GM21360 (cell line): ENCODE results near the gene PRKAG2.

Experiments
- ATAC-seq: cut with Tn5 transposase; IDR thresholded peaks from one replicate; pipeline ENCODE4 v1.9.1; 2021; ENCODE audit warnings: mild to moderate bottlenecking, moderate library complexity; ENCODE audit not compliant: unreplicated experiment

The PRKAG2 gene

DNA sequence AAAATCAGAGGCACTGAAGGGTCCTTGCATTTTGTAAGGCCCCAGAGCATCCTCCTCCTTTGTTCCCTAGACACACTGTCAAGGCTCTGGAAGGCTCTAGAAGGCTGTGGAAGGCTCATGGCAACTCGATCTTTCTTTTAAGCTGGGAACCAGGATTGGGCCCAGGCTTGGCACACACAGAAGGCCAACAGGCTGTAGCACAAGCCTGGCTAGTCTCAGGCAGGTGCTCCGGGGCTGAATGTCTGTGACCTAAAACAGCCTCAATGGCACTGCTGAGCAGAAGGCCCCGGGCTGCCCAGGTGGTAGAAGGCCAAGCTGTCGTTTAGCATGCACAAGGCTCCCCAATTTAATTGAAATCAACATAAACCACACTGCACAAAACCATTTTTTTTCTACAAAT lies 55.7 kb downstream of the PRKAG2 start:
- ATAC-seq: no peak

DNA sequence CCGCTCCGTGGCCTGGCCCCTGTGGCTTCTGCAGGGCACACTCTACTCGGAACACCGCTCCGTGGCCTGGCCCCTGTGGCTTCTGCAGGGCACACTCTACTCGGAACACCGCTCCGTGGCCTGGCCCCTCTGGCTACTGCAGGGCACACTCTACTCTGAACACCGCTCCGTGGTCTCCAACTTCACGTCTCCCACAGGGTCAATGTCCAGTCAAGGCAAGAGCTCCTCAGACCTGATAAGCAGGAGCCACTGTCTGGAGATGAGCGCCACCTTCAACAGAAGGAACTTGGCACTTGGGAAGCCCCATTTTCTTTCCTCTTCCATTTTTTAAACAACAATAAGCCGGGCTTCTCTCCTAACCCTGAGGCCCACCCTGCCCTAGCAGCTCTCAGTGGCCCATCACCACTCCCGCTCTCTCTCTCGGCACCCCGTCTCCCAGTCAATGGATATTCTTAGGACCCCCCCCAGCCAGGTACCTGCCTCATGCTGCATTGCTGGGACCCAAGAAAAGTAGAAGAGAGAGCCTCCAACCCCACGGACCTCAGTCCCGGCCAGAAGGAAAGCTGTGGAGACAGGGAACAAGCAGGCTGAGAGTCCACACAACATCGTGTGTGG lies 56.3 kb downstream of the PRKAG2 start:
- no peak for ATAC-seq

DNA sequence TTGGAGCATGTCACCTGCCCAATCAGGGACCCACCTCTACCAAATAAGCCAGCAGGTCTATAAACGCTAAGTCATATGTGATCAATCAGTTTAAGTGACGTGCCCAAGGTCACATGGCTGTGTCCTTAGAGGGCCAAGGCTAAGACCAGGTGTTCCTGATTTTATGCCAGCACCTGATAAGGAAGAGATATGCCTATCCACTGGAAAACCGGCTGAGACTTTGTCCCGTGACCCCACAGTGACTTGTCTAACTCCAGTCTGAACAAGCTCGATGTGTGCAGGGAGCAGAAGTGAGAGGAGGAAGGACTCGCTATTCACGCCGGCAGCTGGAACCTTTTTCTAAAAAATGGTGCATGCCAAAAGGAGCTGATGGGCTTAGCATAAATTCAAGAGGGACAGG lies 57.0 kb downstream of the PRKAG2 start:
- no peak for ATAC-seq

DNA sequence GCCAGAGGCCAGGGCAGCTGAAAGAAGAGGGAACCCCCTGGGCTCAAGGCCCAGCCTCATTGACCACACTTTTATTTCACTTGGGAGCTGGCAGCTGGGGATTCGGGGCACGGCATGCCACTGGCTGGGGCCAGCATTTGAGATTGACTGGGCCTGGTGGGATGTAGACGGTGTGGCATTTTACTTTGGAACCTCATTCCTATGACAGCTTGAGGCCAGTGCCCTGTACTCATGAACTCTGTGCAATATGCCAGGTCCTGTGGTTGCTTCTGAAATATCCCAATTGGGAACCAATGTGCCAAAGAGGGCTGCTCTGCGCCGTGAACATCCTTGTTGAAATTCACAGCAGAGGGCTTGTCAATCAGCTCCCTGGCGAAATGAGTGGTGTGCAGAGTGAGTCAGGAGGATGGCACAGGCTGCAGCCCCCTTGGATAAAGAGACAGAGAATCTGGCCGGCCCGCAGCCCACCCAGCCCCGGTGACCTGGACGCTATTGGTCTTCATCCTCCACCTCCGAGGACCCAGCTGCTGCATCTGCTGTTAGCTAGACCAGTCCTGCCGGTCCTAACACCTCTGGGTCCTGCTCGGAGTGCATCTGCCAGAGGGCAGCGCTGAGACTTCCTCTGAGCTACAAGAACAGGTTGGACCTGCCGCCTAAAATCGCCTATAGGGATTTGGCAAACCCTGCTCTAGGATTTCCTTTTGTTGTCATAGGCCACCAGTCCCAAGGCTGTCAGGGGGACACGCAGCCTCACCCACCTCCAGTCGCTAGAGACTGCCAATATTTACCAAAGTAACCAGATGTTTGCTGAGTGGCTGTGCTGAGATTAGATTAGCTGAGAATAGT lies 58.0 kb downstream of the PRKAG2 start:
- no peak for ATAC-seq

DNA sequence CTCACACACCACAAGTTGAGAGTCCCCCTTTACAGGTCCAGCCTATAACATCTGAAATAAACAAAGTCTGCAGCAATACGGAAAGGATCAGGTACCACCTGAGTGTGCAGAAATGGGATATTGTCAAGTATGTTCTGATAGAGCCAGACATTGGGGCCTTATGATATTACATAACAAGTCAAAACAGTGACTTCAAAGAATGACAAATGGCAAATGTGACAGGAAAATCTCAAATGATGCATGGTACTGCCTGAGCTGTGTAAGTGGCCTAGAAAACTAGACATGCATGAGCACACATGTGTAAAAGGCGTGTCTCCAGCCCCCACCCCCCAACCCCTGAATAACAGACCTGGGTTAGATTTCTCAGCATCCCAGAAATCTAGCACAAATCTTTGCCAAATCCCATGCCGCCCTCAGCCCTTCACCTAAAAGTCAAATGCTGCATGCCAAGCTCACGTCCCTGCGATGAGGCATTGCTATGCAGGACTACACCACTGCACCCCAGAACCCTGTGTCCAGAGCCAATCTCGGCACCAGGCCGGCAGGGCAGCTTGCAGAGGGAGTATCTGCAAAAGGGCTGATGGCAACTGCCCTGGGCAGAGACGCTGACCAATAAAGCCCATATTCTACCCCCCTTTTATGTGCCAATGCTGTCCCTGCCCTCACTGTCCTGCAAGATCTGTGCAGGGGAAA lies 58.8 kb downstream of the PRKAG2 start:
- no peak for ATAC-seq

DNA sequence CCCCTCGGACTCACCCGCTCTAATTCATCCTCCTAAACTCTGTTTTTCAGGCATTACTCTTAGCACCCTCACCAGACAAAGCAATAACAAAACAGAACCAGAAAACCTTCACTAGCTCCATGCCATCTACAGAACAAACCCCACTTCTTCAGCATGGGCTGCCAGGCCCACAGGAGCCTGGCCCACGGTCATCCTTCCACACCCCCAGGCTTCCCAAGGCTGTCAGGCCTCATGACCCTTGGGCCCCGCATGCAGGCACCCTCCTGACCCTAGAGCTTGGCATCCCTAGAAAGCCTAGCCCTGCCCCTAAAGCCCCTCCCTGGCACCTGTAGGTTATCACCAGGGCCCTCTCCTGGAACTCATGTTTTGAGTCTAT lies 59.6 kb downstream of the PRKAG2 start:
- ATAC-seq: no peak

DNA sequence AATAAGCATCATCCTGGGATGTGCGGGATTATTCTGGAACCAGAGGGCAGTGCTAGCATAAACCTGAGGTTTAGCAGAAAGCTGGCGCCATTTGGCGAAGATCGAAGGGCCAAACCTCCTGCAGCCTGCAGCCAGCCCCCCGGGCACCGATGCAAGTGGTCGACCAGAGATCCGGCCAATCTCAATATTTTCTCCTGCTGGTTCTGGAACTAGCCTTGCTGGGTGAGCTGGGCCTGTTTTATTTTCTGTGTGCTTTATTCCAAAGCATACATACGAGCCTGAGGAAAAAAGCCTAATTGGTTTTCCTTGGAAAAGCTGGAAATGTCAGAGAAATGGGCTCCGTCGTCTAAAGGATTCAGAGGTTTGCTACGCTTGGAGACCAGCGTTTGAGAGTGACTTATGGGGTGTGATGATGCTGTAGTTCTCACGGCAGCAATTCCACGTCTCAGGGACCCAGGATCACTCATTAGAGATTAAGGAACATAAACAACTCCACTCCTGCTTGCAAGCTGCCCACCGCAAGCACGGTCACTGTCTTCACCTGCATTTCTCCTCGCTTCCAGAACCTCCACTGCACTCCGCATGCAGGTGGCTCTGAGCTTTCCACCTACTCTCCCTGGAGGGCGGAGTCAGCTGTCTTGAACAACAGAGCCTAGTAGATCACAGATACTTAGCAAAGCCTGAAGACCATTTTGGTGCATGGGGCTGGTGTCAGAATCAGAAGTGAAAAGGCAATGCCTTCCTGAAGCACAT lies 60.2 kb downstream of the PRKAG2 start:
- no peak for ATAC-seq

DNA sequence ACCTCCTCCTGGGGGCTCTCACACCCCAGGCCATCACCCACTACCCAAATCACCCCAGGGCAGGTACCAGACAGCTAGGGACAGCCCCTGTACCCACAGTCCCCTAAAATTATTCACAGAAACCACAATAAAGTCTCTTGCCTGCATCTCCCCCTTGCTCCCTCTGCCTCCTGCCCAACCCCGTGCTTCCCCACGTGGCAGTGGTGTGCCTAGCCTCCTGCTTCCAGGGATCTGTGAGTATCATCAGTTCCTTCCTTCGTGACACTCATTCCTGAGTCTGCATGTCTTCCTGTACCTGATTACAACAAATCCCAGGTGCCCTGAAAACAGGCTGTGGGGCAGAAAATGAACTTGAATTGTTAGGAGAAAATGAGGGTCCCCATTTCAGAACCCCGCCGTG lies 61.5 kb downstream of the PRKAG2 start:
- ATAC-seq: no peak

DNA sequence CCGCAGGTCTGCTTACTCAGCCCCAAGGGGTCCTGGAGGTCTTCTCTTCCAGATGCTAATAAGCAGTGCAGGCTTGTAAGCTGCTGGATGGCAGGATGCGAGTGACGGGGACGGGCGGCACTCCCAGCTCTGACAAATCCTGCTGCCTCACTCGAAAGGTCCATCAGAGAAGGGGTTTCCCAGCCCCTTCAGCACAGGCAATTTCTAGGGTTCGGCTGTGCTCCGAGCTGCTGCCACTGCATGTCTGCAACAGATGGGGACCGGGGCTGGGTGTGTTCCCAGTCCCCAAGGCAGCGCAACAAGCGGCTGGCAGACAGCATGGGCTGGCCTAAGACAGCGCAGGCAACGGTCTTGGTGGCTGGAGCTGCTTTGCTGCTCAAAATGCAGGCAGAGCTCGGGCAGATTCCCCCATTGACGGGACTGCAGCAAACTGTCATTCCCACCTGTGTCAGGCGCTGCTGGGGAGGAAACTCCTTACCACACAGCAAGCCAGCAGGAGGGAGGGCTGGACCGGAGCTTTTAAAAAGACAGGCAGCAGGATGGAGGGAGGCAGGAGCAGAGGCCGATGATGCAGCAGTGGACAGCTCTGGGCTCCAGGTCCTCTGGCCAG lies 62.4 kb downstream of the PRKAG2 start:
- no peak for ATAC-seq

DNA sequence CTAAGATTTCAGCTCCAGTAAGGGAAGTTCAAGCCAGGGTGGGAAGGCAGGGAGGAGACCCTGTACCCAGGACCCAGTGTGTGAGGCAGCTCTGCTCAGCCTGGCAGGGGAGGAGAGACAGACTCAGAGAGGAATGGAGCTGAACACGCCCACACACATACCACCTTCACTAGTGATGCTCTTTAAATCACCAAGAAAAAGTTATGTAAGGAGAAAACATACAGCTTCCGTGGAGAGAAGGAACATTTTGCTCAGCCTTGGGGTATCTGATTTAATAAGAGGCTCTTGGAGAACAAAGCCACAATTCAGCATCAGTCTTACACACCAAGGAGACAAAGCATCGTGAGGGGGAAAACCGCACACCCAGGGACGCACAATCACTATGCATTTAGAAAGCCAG lies 62.9 kb downstream of the PRKAG2 start:
- ATAC-seq: no peak

DNA sequence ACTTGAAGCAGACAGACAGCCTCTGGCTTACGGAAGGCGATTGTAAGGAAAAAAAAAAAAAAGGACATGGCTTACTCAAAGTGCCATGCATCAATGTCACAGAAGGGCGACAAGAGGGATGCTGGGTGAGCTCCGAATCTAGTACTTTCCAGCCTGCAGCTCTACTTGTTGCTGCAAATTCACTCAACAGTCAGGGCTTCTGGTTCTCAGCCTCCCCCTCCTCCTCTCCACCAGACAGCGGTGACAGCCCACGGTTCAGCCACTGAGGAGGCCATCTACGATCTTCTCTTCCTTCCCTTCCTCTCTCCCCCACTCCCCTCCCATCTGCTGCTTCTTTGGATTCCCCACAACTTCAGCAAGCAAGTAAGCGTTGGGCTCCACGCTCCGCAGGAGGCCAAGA lies 63.5 kb downstream of the PRKAG2 start:
- ATAC-seq: no peak

DNA sequence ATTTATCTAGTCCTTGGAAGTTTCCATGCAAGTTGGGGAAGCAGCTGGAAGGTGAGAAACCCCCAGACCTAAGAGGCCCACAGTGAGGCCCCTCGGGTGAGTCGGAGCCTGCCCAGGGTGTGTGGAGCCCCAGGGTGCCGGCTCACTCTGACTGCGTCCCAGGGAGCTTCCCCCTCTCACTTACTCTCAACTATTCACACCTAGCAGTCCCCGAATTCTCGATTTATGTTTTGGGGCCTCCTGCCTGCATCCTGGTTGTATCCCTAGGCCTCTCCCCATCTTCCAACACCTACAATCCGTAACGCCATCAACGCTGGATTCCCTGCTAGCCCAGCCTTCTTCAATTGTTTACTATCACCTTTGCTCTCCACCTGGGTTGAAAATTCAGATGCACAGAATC lies 63.9 kb downstream of the PRKAG2 start:
- ATAC-seq: no peak

DNA sequence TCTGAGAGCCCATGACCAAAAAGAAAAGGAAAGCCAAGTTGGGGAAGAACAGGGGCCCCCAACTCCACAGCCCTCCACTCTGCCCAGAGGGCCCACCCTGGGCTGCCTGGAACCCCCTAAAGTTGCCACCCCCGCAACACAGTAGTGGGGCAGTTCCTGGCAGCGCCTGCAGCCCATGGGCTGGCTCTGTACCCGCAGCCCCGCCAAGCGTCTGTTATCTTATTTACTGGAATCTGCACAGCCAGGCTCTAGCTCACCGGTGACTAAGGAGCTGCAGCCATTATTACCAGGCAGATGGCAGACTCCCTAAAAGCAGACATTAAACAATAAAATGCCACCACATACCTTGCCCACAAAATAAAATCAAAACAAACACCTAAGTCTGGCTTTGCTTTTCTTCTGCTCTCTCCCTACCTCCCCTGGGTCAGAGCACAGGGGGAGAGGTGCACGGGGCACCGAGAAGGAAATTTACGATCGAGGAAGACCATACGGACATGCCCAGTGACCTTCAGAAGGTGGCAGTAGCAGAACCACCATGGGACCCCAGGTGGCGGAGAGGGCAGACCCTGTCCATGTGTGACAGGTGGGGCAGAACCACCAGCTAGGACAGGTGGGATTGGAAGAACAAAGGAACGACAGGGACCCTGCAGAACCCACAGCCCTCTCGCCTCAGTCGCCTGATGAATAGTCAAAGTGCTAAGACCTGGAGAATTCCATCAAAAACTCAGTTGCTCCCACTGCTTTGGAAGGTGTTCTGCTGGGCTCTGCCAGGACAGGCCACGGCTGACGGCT lies 66.3 kb downstream of the PRKAG2 start:
- no peak for ATAC-seq

DNA sequence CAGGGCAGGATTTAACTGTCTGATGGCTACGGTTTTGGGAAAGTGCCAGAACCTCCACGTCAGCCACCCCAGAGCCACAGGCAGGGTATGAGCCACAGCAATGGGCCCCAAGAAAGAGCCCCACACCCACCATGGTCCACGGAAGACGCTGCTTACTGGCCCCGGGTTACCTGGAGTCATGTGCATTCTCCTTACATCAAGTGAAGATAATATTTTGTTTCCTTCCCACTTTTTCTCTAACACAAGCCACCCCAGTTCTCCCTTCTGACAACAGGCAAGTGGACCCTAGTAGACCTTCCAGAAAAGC lies 67.1 kb downstream of the PRKAG2 start:
- ATAC-seq: no peak

DNA sequence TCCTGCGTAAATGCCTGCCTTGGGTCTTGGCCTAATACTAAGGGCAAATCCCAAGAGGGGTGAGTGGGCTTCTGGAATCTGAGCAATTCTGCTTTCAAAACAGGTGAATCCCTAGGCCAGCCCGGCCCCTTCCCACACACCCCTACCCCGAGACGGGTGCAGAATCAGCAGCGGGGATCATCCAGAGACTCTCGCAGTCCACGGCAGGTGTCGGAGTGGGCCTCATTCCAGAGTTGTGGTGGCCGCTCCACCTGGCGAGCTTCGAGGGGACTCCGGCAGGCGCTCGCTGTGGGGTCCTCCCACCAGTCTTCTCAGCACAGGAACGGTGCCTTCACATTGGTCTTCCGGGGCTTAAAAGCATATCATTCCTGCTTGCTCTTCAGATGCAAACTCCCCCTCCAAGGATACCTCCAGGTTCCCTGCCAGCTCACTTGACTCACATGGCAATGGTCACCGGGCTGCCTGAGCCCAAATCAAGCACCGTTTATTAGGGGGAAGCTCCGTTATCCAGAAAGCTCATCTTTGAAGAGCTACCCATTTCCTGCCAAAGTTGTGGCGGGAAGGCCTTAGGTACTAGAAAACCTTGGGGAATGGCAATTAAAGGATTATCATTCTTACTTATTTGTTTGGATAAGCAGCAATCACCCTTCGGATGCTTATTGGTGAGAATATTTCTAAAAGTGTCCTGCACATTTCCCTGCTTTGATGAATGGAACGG lies 67.6 kb downstream of the PRKAG2 start:
- no peak for ATAC-seq

DNA sequence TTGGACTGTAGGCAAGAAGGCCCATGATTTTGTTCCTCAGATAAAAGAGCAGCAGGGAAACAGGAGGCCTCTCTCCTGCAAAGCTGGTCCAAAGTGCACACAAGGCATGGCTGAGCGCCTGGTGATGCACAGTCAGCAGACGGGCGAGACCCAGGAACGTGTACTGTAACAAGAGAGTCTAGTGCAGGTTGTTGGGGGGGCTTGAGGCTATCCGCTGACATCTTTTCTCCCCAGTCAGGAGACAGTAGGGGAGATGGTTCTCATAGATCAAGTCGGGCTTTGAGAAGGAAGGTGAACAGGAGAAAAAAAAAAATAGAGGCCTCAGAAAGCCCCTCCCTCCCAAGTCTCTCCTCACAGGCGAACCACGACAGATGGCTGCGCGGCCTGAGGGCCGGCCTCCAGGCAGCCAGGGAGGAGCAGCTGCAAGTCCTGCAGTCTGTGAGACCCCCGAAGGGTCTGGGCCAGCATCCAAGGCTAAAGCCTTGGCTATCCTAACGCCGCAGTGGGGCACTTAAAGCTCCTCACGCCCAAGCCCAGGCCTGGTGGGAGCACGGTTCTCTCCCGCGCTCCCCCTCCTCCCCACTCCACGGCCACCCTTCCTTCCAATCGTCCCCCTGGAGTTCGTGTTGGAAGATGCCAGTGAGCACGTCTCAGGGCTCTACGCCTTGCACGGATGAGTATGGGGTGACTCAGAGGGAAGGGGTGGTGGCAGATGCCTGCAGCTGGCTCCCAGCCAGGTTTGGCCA lies 68.3 kb downstream of the PRKAG2 start:
- no peak for ATAC-seq

DNA sequence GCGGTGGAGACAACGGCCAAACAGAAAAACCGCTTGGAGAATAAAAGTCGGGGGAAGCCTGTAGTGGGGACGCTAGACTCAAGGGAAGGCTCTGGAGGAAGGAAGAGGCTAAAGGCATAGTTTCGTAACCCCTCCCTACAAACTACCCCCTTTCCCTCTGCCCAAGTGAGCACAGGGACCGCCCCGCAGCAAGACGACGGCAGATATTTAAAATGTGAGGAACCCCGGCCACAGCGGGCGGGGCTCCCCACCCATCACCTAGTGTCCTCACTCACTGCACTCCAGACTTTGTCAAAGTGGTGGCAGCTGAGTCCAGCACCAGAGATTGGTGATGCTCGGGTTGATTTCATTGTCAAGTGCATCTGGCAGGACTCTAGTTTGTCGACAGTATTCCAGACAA lies 69.1 kb downstream of the PRKAG2 start:
- no peak for ATAC-seq

DNA sequence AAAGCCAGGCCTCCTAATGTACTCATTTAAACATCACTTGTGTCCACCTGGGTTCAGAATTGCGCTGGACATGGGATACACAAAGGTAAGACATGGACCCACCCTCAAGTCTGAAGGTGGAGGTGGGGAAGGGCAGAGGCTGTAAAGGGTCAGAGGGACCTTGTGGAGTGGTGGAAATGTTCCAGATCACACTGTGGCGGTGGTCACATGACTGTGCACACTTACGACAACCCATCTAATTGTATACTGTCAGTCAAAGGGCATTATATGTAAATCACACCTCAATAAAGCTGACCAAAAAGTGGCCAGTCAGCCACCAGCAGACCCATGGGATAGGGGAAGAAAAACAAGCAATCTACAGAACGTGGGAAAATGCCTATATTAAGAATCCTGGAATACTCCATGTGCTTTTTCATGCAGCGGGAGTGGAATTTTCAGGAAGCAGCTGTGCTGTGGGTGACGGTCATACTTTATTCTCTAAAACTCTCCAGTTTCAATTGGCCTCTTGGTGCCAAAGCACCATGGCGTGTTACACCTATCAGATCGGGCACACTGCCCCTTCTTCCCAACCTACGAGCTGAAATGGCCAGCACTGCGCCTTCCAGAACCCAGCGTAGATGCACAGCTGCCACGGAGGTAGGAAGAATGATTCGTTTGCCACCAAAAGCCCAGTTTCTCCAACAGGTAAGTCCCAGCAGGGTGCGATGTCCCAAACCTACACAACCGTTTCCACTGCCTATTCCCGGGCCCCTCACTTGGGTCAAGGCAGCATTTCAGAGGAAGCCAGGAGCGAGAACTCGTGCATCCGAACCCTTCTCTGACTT lies 69.8 kb downstream of the PRKAG2 start:
- no peak for ATAC-seq
